ENCODE results near the gene ALDH18A1.
"Not testable (repeated sequence)": the region's sequence is repeated elsewhere in the genome, so short reads cannot be mapped to it uniquely, and the experiment has no call there.

The ALDH18A1 gene

GRCh38 chr10:95656291-95657164 lies at the start of gene ALDH18A1:
TSS of gene ALDH18A1 (minus strand) at chr10:95656711. CDS start at chr10:95653377, 3,334 bp downstream.
- peak; percentile 76 for DNase-seq (ENCODE audit: low read depth)

- DNase-seq (ENCODE audit: low read depth): no peak
Observed at GRCh38 chr10:95698415-95698814, 41.9 kb upstream of the ALDH18A1 start.

- no peak for DNase-seq (ENCODE audit: low read depth)
Observed at GRCh38 chr10:95697429-95697828, 40.9 kb upstream of the ALDH18A1 start.

GRCh38 chr10:95694665-95695064 lies 38.2 kb upstream of the ALDH18A1 start:
- DNase-seq (ENCODE audit: low read depth): no peak

GRCh38 chr10:95693668-95694534 lies 37.4 kb upstream of the ALDH18A1 start, which contains the start of gene TCTN3:
TSS of gene TCTN3 (minus strand) at chr10:95693927. CDS start at chr10:95693899, 28 bp downstream.
- DNase-seq (ENCODE audit: low read depth): peak; percentile 94

GRCh38 chr10:95693071-95693667 lies 36.7 kb upstream of the ALDH18A1 start:
- no peak for DNase-seq (ENCODE audit: low read depth)

GRCh38 chr10:95691281-95691680 lies 34.8 kb upstream of the ALDH18A1 start:
- no peak for DNase-seq (ENCODE audit: low read depth)

GRCh38 chr10:95688648-95689047 lies 32.1 kb upstream of the ALDH18A1 start:
- DNase-seq (ENCODE audit: low read depth): no peak

- DNase-seq (ENCODE audit: low read depth): no peak
Observed at GRCh38 chr10:95683966-95684365, 27.5 kb upstream of the ALDH18A1 start.

GRCh38 chr10:95675403-95676116 lies 19.0 kb upstream of the ALDH18A1 start:
- no peak for DNase-seq (ENCODE audit: low read depth)

- DNase-seq (ENCODE audit: low read depth): no peak
Observed at GRCh38 chr10:95674643-95675042, 18.1 kb upstream of the ALDH18A1 start.

GRCh38 chr10:95672641-95673040 lies 16.1 kb upstream of the ALDH18A1 start:
- not testable (repeated sequence) for DNase-seq (ENCODE audit: low read depth)

GRCh38 chr10:95664543-95664942 lies 8.0 kb upstream of the ALDH18A1 start:
- DNase-seq (ENCODE audit: low read depth): no peak

GRCh38 chr10:95663496-95663895 lies 7.0 kb upstream of the ALDH18A1 start:
- DNase-seq (ENCODE audit: low read depth): no peak

- no peak for DNase-seq (ENCODE audit: low read depth)
Observed at GRCh38 chr10:95661818-95662217, 5.3 kb upstream of the ALDH18A1 start.

GRCh38 chr10:95660283-95660682 lies 3.8 kb upstream of the ALDH18A1 start:
- no peak for DNase-seq (ENCODE audit: low read depth)

GRCh38 chr10:95657250-95657649 lies 739 bp upstream of the ALDH18A1 start:
- DNase-seq (ENCODE audit: low read depth): no peak

GRCh38 chr10:95655571-95656290 lies 780 bp downstream of the ALDH18A1 start:
- no peak for DNase-seq (ENCODE audit: low read depth)

- DNase-seq (ENCODE audit: low read depth): no peak
Observed at GRCh38 chr10:95653895-95654294, 2.6 kb downstream of the ALDH18A1 start.

- no peak for DNase-seq (ENCODE audit: low read depth)
Observed at GRCh38 chr10:95651346-95652060, 5.0 kb downstream of the ALDH18A1 start.
